Hepatocyte (in vitro differentiated cells): ENCODE data around the gene CBR3. TPM values are rescaled to one million over a fixed set of nuclear protein-coding genes. Genes with fewer than 3 reads are reported as not detected.

ENCODE experiments used
- DNase-seq: peaks from one replicate; pipeline ENCODE4 v3.0.0-alpha.2; 2016; ENCODE audit warnings: low spot score
- H2AFZ ChIP-seq: fragments of 200-600 bp; sonication (generic); 2 replicates; pipeline ENCODE4 v1.6.0; 2016; ENCODE audit warnings: antibody characterized with exemption, mild to moderate bottlenecking
- H3K27ac ChIP-seq: fragments of 200-600 bp; sonication (generic); 2 replicates; pipeline ENCODE4 v1.5.1; 2016; ENCODE audit warnings: mild to moderate bottlenecking
- H3K27me3 ChIP-seq: fragments of 200-600 bp; sonication (generic); 2 replicates; pipeline ENCODE4 v1.6.1; 2016
- H3K36me3 ChIP-seq: fragments of 200-600 bp; sonication (generic); replicated peaks from 2 replicates; pipeline ENCODE4 v1.5.1; 2016; ENCODE audit warnings: low read depth; ENCODE audit not compliant: insufficient read depth
- H3K4me1 ChIP-seq: fragments of 200-600 bp; sonication (generic); 2 replicates; pipeline ENCODE4 v1.5.1; 2016; ENCODE audit warnings: mild to moderate bottlenecking, moderate library complexity; ENCODE audit not compliant: insufficient read depth
- H3K4me2 ChIP-seq: fragments of 200-600 bp; sonication (generic); 2 replicates; pipeline ENCODE4 v1.6.0; 2016
- H3K4me3 ChIP-seq: fragments of 200-600 bp; sonication (generic); 2 replicates; pipeline ENCODE4 v1.5.1; 2016; ENCODE audit warnings: mild to moderate bottlenecking
- H3K79me2 ChIP-seq: fragments of 200-600 bp; sonication (generic); 2 replicates; pipeline ENCODE4 v1.6.0; 2017; ENCODE audit warnings: mild to moderate bottlenecking
- H3K9me2 ChIP-seq: fragments of 200-600 bp; sonication (generic); replicated peaks from 2 replicates; pipeline ENCODE4 v1.6.0; 2017; ENCODE audit warnings: mild to moderate bottlenecking; ENCODE audit not compliant: insufficient read depth
- H3K9me3 ChIP-seq: fragments of 200-600 bp; sonication (generic); 2 replicates; pipeline ENCODE4 v1.5.1; 2016; ENCODE audit warnings: low read depth, mild to moderate bottlenecking
- H4K20me1 ChIP-seq: fragments of 200-600 bp; sonication (generic); 2 replicates; pipeline ENCODE4 v1.6.0; 2016; ENCODE audit warnings: mild to moderate bottlenecking; ENCODE audit not compliant: insufficient read depth, poor library complexity, severe bottlenecking
- CTCF ChIP-seq: fragments of 200-600 bp; sonication (generic); IDR thresholded peaks from 2 replicates; pipeline ENCODE4 v1.5.1; 2016; ENCODE audit warnings: antibody characterized with exemption, mild to moderate bottlenecking; ENCODE audit not compliant: poor library complexity
- EZH2 ChIP-seq: fragments of 200-600 bp; sonication (generic); IDR thresholded peaks from 2 replicates; pipeline ENCODE4 v1.6.1; 2016; ENCODE audit warnings: antibody characterized with exemption, mild to moderate bottlenecking, borderline replicate concordance
- EZH2phosphoT487 ChIP-seq: fragments of 200-600 bp; sonication (generic); IDR thresholded peaks from one replicate; pipeline ENCODE4 v1.6.1; 2018; ENCODE audit warnings: antibody characterized with exemption, mild to moderate bottlenecking, low read depth, moderate library complexity; ENCODE audit not compliant: unreplicated experiment, severe bottlenecking
- WGBS: methylation state at CpG from one replicate; pipeline ENCODE4 v1.1.6; 2016; ENCODE audit warnings: low lambda C conversion rate; ENCODE audit errors: missing lambda C conversion rate; 5-methylcytosine and 5-hydroxymethylcytosine counted together
- polyA plus RNA-seq: library from polyadenylated mRNA; unstranded; fragments of >200 nt; fragmentation: Nextera tagmentation; extraction: Ambion mirVana; gene quantifications from 2 replicates; pipeline ENCODE4 v1.2.1, GENCODE V29; 2016
- total RNA-seq: library from RNA; depleted of rRNA; stranded (reverse); fragments of >200 nt; gene quantifications from 2 replicates; pipeline ENCODE4 v1.2.3, GENCODE V29; 2014

Gene CBR3
- total and polyA plus RNA-seq, 2 experiments from 2014 or later: 0.22 to 1.7 TPM

- 26% methylated on average over 7 of the region's 7 CpGs for WGBS
- H3K4me3 ChIP-seq: no peak overlapping the region
- H3K27ac ChIP-seq: peak overlapping the region; percentile 23
- H3K27me3 ChIP-seq: no peaks in the 10 kb centered on the region
- peaks cover 8% of the 10 kb centered on the region for H3K4me1 ChIP-seq
- no peak overlapping the region for H2AFZ ChIP-seq
- no peaks in the 10 kb centered on the region for H3K9me2 ChIP-seq
- no peaks in the 10 kb centered on the region for H3K36me3 ChIP-seq
- peak; percentile 19 for DNase-seq
- TF ChIP-seq EZH2phosphoT487: no peak
- TF ChIP-seq CTCF: no peak
- TF ChIP-seq EZH2: no peak
- no peaks in the 10 kb centered on the region for H4K20me1 ChIP-seq
- H3K4me2 ChIP-seq: peak overlapping the region; percentile 41
- no peaks in the 10 kb centered on the region for H3K9me3 ChIP-seq
- H3K79me2 ChIP-seq: peaks cover 3% of the 10 kb centered on the region
These were observed 31.8 kb downstream of the CBR3 start for GRCh38 chr21:36166705-36167104.

GRCh38 chr21:36167541-36167940 is 32.7 kb downstream of the CBR3 start:
- H3K9me3 ChIP-seq: no peaks in the 10 kb centered on the region
- H3K79me2 ChIP-seq: no peaks in the 10 kb centered on the region
- H3K36me3 ChIP-seq: no peaks in the 10 kb centered on the region
- no peak overlapping the region for H3K4me3 ChIP-seq
- H3K9me2 ChIP-seq: no peaks in the 10 kb centered on the region
- H3K4me1 ChIP-seq: peaks cover 8% of the 10 kb centered on the region
- TF ChIP-seq EZH2phosphoT487 (no peak), CTCF (no peak), EZH2 (no peak)
- no peaks in the 10 kb centered on the region for H3K27me3 ChIP-seq
- H4K20me1 ChIP-seq: no peaks in the 10 kb centered on the region
- WGBS: 85% methylated on average over 4 of the region's 4 CpGs
- no peak overlapping the region for H2AFZ ChIP-seq
- no peak overlapping the region for H3K27ac ChIP-seq
- DNase-seq: no peak
- H3K4me2 ChIP-seq: peak overlapping the region; percentile 41

GRCh38 chr21:36169470-36170128 is 34.7 kb downstream of the CBR3 start:
- H4K20me1 ChIP-seq: no peaks in the 10 kb centered on the region
- no peaks in the 10 kb centered on the region for H3K79me2 ChIP-seq
- peaks cover 4% of the 10 kb centered on the region for H3K4me1 ChIP-seq
- WGBS: 96% methylated on average over 19 of the region's 19 CpGs
- H3K27ac ChIP-seq: no peak overlapping the region
- H3K27me3 ChIP-seq: no peaks in the 10 kb centered on the region
- no peak for DNase-seq
- H2AFZ ChIP-seq: no peak overlapping the region
- H3K9me2 ChIP-seq: no peaks in the 10 kb centered on the region
- H3K4me2 ChIP-seq: no peak overlapping the region
- no peaks in the 10 kb centered on the region for H3K9me3 ChIP-seq
- H3K36me3 ChIP-seq: no peaks in the 10 kb centered on the region
- no peak for TF ChIP-seq EZH2phosphoT487
- TF ChIP-seq CTCF: no peak
- TF ChIP-seq EZH2: no peak
- H3K4me3 ChIP-seq: no peak overlapping the region

DNA sequence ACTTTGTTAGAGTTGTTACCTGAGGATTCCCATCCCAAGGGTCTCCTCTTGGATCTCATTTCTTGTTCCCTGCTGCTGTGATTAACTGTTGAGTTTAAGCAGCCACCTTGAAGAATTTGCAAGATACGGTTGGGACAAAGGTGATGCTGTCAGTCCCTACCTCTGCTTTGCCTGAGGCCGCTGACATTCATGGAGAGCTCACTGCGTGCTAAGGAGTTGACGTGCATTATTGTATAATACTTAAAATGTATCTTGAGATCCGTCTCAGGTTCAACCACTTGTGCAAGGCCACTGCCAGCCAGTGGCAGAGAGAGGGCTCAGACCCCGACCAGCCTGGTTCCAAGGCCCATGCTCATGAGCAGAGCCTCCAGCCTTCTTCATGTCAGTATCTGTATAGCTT is 35.9 kb downstream of the CBR3 start:
- Histone ChIP-seq H4K20me1 (no peaks in the 10 kb centered on the region), H3K9me2 (no peaks in the 10 kb centered on the region), H3K4me3 (no peak overlapping the region), H3K27ac (no peak overlapping the region), H3K4me2 (no peak overlapping the region), H3K4me1 (peaks cover 4% of the 10 kb centered on the region), H2AFZ (no peak overlapping the region), H3K9me3 (no peaks in the 10 kb centered on the region), H3K36me3 (no peaks in the 10 kb centered on the region), H3K27me3 (no peaks in the 10 kb centered on the region), H3K79me2 (no peaks in the 10 kb centered on the region)
- DNase-seq: no peak
- TF ChIP-seq EZH2phosphoT487 (no peak), CTCF (no peak), EZH2 (no peak)
- 97% methylated on average over 6 of the region's 6 CpGs for WGBS
